Measurements from ENCODE around the gene IL1RL2. TPM values are rescaled to one million over a fixed set of nuclear protein-coding genes. Genes with fewer than 3 reads are reported as not detected.

IL1RL2 gene
- total RNA-seq, 1 experiment from 2014 or later: not detected

- DNase-seq (ENCODE audit: low read depth, low spot score) (no peak), ATAC-seq (no peak)
- Histone ChIP-seq H3K79me2 (ENCODE audit: insufficient read depth, low read length) (no peaks in the 10 kb centered on the region), H4K20me1 (ENCODE audit: insufficient read depth) (no peaks in the 10 kb centered on the region), H3K27ac (ENCODE audit: low read depth, low read length) (no peak overlapping the region), H2AFZ (ENCODE audit: low read depth, low read length, poor library complexity, severe bottlenecking) (no peak overlapping the region), H3K9ac (ENCODE audit: low read length) (no peak overlapping the region), H3K4me3 (replicated peaks in 1 of 2; ENCODE audit: low read depth in 1 of 2, low read length in 2 of 2) (no peak overlapping the region), H3K9me2 (ENCODE audit: insufficient read depth) (no peaks in the 10 kb centered on the region), H3K36me3 (ENCODE audit: control insufficient read depth in 1 of 2, insufficient read depth in 2 of 2, low read length in 2 of 2) (no peaks in the 10 kb centered on the region), H3K4me2 (ENCODE audit: low read length) (no peak overlapping the region), H3K27me3 (ENCODE audit: insufficient read depth, low read length) (peaks cover 4% of the 10 kb centered on the region), H3K9me3 (ENCODE audit: control insufficient read depth in 1 of 2, insufficient read depth in 1 of 2, low read depth in 1 of 2, low read length in 2 of 2) (no peaks in the 10 kb centered on the region), H3K4me1 (ENCODE audit: control insufficient read depth in 1 of 2, insufficient read depth in 2 of 2, low read length in 2 of 2) (no peaks in the 10 kb centered on the region)
- ChIA-PET RAD21 (ENCODE audit: low non-redundant PET in 1 of 2, low total read pairs in 2 of 2, uncharacterized antibody in 2 of 2, unreplicated experiment in 2 of 2) (no interaction called here), POLR2A (no interaction called here), CTCF (no interaction called here)
- intact Hi-C loops (cut with micrococcal nuclease): no loop called here
- TF ChIP-seq JUND (IDR thresholded peaks at IDR 0.05) (no peak), YY1 (IDR thresholded peaks at IDR 0.05; ENCODE audit: extremely low read depth, insufficient replicate concordance, low read depth, low read length) (no peak), ELF1 (IDR thresholded peaks at IDR 0.05; ENCODE audit: borderline replicate concordance, low read depth) (no peak), POLR2AphosphoS5 (IDR thresholded peaks at IDR 0.05; ENCODE audit: low read depth, low read length) (no peak), CBX3 (IDR thresholded peaks at IDR 0.05; ENCODE audit: low read depth) (no peak), ZNF274 (IDR thresholded peaks at IDR 0.05; ENCODE audit: low read depth, low read length) (no peak), POLR2A (IDR thresholded peaks at IDR 0.05; ENCODE audit: borderline replicate concordance, extremely low read depth, insufficient read depth, insufficient read length) (no peak), SP1 (IDR thresholded peaks at IDR 0.05; ENCODE audit: low read depth) (no peak), MAX (IDR thresholded peaks at IDR 0.05) (no peak), SIN3A (IDR thresholded peaks at IDR 0.05; ENCODE audit: low read depth) (no peak), EZH2 (IDR thresholded peaks at IDR 0.05) (no peak), ZFX (IDR thresholded peaks at IDR 0.05) (no peak)
- TF ChIP-seq, protein P1, sequence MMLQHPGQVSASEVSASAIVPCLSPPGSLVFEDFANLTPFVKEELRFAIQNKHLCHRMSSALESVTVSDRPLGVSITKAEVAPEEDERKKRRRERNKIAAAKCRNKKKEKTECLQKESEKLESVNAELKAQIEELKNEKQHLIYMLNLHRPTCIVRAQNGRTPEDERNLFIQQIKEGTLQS (IDR thresholded peaks at IDR 0.05): no peak
- BruUV-seq (replicated peaks): no TSS peak
Observed at GRCh38 chr2:102273619-102274211, 86.9 kb downstream of the IL1RL2 start.

All from HCT116 (cell line).